HL-60/S4 (cell line): ENCODE results near the gene CCDC124.
"Not testable (repeated sequence)": the region's sequence is repeated elsewhere in the genome, so short reads cannot be mapped to it uniquely, and the experiment has no call there.

Source experiments
- in situ Hi-C: fragments of 300-500 bp; cut with MboI; formaldehyde crosslinking; loops from 2 replicates; pipeline ENCODE4 v1.14.3; 2022; ENCODE audit warnings: low sequenced_read_pairs

CCDC124 gene

DNA sequence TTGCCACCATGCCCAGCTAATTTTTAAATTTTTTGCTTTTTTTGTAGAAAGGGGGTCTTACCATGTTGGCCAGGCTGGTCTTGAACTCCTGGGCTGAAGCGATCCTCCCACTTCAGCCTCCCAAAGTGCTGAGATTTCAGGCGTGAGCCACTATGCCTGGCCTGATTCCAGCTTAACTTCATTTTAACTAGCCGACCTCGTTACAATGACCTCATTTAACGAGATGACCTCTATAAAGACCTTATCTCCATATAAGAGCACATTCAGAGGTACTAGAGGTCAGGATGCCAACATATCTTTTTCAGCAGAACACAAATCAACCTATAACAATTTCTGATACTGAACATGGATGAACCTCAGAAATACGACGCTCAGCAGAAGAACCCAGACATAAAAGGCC, 44.7 kb downstream of the CCDC124 start:
- in situ Hi-C loops = no loop called here

- in situ Hi-C loops = no loop called here
These were observed 48.8 kb downstream of the CCDC124 start for GRCh38 chr19:17981611-17982010.

- in situ Hi-C loops = no loop called here
These were observed 49.6 kb downstream of the CCDC124 start for GRCh38 chr19:17982430-17982829.

GRCh38 chr19:17985037-17985818, 52.4 kb downstream of the CCDC124 start:
- in situ Hi-C loops = no loop called here

DNA sequence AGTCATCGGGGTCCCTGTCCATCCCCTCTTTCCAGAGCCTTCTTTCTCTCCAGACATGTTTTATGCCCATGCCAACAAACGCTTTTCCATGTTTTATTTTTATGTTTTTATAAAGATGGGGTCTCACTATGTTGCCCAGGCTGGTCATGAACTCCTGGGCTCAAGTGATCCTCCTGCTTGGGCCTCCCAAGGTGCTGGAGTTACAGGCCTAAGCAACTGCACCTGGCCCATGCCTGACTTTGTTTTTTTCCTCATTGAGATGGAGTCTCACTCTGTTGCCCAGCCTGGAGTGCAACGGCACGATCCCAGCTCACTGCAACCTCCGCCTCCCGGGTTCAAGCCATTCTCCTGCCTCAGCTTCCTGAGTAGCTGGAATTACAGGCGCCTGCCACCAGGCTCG, 53.8 kb downstream of the CCDC124 start:
- in situ Hi-C loops = not testable (repeated sequence)

- in situ Hi-C loops = no loop called here
These were observed 55.3 kb downstream of the CCDC124 start for GRCh38 chr19:17988161-17988560.

- in situ Hi-C loops = loop anchor here (5.0 to 10.0 kb wide), 2 partner anchors 52 to 125 kb away; no protein-coding TSS in a partner anchor
These were observed 56.7 kb downstream of the CCDC124 start for GRCh38 chr19:17989425-17990094.

DNA sequence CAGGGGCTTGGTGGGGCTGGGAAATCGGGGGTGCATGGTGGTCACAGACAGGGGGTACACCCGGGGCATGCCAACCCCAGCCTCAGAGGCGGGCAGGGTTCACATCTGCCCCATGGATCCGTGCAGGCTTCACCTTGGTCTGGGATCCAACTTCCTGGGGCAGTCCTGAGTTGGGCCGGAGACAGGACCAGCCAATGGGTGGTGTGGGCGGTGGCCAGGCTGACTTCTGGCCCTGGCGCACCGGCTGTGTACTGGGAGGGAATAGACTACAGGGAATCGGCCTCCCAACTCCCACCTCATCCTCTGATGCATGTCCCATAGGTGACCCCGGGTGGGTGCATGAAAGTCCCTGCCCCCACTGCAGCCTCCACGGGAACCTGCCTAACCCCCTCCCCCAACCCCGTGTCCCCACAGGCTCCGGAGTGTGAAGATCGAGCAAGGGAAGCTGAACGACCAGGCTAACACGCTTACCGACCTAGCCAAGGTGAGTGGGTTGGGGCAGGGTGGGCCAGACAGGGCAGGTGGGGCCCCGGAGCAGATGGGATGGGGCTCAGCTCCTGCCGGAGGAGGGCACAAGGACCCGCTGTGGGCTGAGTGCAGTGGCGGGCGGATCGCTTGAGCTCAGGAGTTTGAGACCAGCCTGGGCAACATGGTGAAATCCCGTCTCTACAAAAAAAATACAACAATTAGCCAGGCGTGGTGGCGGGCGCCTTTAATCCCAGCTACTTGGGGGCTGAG, 60.4 kb downstream of the CCDC124 start:
- in situ Hi-C loops = loop anchor here (5.0 to 10.0 kb wide), 2 partner anchors 56 to 128 kb away; no protein-coding TSS in a partner anchor
